GM12878 (cell line): Measurements from ENCODE around the gene SUV39H1. TPM values are rescaled to one million over a fixed set of nuclear protein-coding genes. Genes with fewer than 3 reads are reported as not detected.

Experiments
- ATAC-seq: fragments of 200-7000 bp; cut with Tn5 transposase; 3 replicates; pipeline ENCODE4 v1.9.1; 2020; ENCODE audit warnings: mild to moderate bottlenecking, moderate library complexity
- BruUV-seq: library from RNA; stranded (reverse); fragments of 400-500 nt; replicated peaks from 2 replicates; lab custom pipeline; 2021; lab: Mats Ljungman, UMichigan
- CTCF ChIA-PET: fragments of 300-600 bp; sonication (Branson Sonifier 250); formaldehyde crosslinking; extraction: SDS; loops from one replicate; lab custom pipeline; 2021; ENCODE audit warnings: inconsistent platforms; lab: Yijun Ruan, JAX
- POLR2A ChIA-PET: fragments of 350-600 bp; formaldehyde crosslinking; extraction: SDS; loops from one replicate; lab custom pipeline; 2021; ENCODE audit warnings: inconsistent platforms; lab: Charles Lee
- RAD21 ChIA-PET: fragments of 300-600 bp; sonication (Branson Sonifier 250); formaldehyde crosslinking; loops from one replicate; lab custom pipeline; 2023; ENCODE audit warnings: antibody characterized with exemption; ENCODE audit not compliant: unreplicated experiment; lab: Charles Lee
- SMC1A ChIA-PET: fragments of 300-600 bp; sonication (Branson Sonifier 250); formaldehyde crosslinking; loops from one replicate; lab custom pipeline; 2023; ENCODE audit not compliant: unreplicated experiment, uncharacterized antibody; lab: Charles Lee
- DNase-seq: peaks from one replicate; pipeline ENCODE4 v3.0.0-alpha.2; 2011; ENCODE audit warnings: low read depth, low spot score
- FAIRE-seq: peaks from 3 replicates; lab custom pipeline; 2011; peaks lifted over from hg19 to GRCh38; lab: Jason Lieb, UNC
- H2AFZ ChIP-seq: 2 replicates; pipeline ENCODE4 v1.6.0; 2011; ENCODE audit warnings: low read depth, low read length, control low read depth; ENCODE audit not compliant: control insufficient read depth
- H3K27ac ChIP-seq: 2 replicates; pipeline ENCODE4 v1.5.1; 2011; ENCODE audit warnings: control low read depth; ENCODE audit not compliant: control insufficient read depth, insufficient read depth
- H3K27me3 ChIP-seq, 2 experiments: replicated peaks in 1 of 2; 2 replicates each; pipeline versions ENCODE4 v1.6.0 to v1.6.1; 2011; ENCODE audit warnings: low read length in 1 of 2; ENCODE audit not compliant: control insufficient read depth in 2 of 2, insufficient read depth in 2 of 2
- H3K36me3 ChIP-seq, 2 experiments: 2 replicates each; pipeline ENCODE4 v1.5.1; 2011; ENCODE audit warnings: low read length in 1 of 2; ENCODE audit not compliant: control insufficient read depth in 2 of 2, insufficient read depth in 2 of 2
- H3K4me1 ChIP-seq: 2 replicates; pipeline ENCODE4 v1.6.1; 2011; ENCODE audit warnings: mild to moderate bottlenecking, low read length, moderate library complexity, mixed read lengths; ENCODE audit not compliant: control insufficient read depth, insufficient read depth
- H3K4me2 ChIP-seq: 2 replicates; pipeline ENCODE4 v1.6.0; 2011; ENCODE audit warnings: control low read depth; ENCODE audit not compliant: control insufficient read depth, insufficient read depth
- H3K4me3 ChIP-seq: fragments of 200-600 bp; sonication (generic); 2 replicates; pipeline ENCODE4 v1.5.1; 2016
- H3K79me2 ChIP-seq: 2 replicates; pipeline ENCODE4 v1.6.0; 2011; ENCODE audit warnings: low read length; ENCODE audit not compliant: control insufficient read depth, insufficient read depth
- H3K9ac ChIP-seq: 2 replicates; pipeline ENCODE4 v1.8.0; 2011; ENCODE audit warnings: low read length, control low read depth, mixed read lengths; ENCODE audit not compliant: control insufficient read depth, insufficient read depth
- H3K9me3 ChIP-seq: replicated peaks from 3 replicates; pipeline ENCODE4 v1.5.1; 2011; ENCODE audit warnings: mild to moderate bottlenecking, low read length; ENCODE audit not compliant: control insufficient read depth, insufficient read depth
- H4K20me1 ChIP-seq: 2 replicates; pipeline ENCODE4 v1.6.0; 2011; ENCODE audit not compliant: control insufficient read depth, insufficient read depth
- WGBS: methylation state at CpG from one replicate; pipeline ENCODE4 v1.1.6; 2016; ENCODE audit warnings: low lambda C conversion rate; ENCODE audit not compliant: insufficient replicate concordance, insufficient coverage; ENCODE audit errors: missing lambda C conversion rate; 5-methylcytosine and 5-hydroxymethylcytosine counted together
- in situ Hi-C: fragments of 300-500 bp; cut with MboI; formaldehyde crosslinking; loops from 9 replicates; pipeline ENCODE4 v1.14.3; 2018; ENCODE audit warnings: mixed read lengths
- intact Hi-C: fragments of 100-400 bp; cut with micrococcal nuclease; formaldehyde crosslinking; loops from one replicate; pipeline ENCODE4 v1.14.2; 2022; ENCODE audit not compliant: unreplicated experiment
- polyA plus RNA-seq, 11 experiments: library from polyadenylated mRNA; depleted of rRNA in 4 of 11; unstranded in 6 of 11; stranded (reverse) in 5 of 11; fragments of >200 nt; fragmentation: Nextera tagmentation in 4 of 11; fragmentation: Illumina TruSeq in 1 of 11; extraction: Ambion mirVana in 4 of 11; extraction: Trizol in 1 of 11; gene quantifications; 1 replicate in 1 of 11; 2 replicates in 10 of 11; pipeline versions ENCODE4 v1.2.1 to v1.2.3, GENCODE V29; 2011 to 2016; ENCODE audit warnings: inconsistent platforms in 2 of 11, missing spikeins in 2 of 11, low read depth in 1 of 11
- total RNA-seq, 4 experiments: library from RNA; depleted of rRNA in 3 of 4; stranded (reverse); fragments of >200 nt in 3 of 4; fragmentation: Illumina TruSeq in 1 of 4; extraction: Trizol in 1 of 4; gene quantifications; 2 replicates each; pipeline versions ENCODE4 v1.2.1 to v1.2.3, GENCODE V29; 2013 to 2021
- TF ChIP-seq, protein P1 (sequence below): fragments of 450-650 bp; IDR thresholded peaks from 2 replicates; pipeline ENCODE4 v1.6.1; 2017; ENCODE audit warnings: mild to moderate bottlenecking, low read depth, inconsistent platforms; ENCODE audit not compliant: poor library complexity, severe bottlenecking

SUV39H1 gene
- total and polyA plus RNA-seq, 10 of the 15 experiments (the other 5 are each of a cell fraction or from before 2014, with no cell fraction given): 4.9 to 33.2 (median 17.1) TPM

DNA sequence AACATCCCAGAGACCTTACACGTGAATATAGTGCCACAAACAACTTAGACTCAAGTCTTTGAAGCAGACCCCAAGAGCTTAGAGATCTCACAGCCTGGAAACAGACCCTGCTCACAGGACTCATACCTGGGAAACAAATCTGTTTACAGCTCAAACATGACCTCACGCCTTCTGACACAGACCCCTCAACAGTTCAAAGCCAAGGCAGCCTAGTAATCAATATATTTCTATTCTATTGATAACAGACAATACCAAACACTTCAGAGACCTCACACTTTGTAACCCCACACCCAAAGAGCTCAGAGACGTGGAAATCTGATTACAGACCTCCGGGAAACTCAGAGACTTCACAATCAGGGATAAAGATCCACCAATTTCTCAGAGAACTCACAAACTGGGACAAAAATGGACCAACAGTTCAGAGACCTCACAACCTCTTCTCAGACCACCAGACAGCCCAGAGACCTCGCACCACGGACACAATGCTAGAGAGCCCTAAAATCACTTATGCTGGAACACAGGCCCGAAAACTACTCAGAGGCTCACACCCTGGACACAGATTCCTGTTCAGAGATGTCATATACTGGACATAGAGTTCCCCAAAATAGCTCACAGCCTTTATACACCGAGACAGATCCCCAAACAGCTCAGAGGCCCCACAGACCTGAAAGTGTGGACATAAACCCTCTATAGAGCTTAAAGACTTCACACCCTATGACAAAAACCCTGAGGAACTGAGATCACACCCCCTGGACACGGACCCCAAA is 14.8 kb downstream of the SUV39H1 start:
- CTCF ChIA-PET: no interaction called here
- TF ChIP-seq, protein P1, sequence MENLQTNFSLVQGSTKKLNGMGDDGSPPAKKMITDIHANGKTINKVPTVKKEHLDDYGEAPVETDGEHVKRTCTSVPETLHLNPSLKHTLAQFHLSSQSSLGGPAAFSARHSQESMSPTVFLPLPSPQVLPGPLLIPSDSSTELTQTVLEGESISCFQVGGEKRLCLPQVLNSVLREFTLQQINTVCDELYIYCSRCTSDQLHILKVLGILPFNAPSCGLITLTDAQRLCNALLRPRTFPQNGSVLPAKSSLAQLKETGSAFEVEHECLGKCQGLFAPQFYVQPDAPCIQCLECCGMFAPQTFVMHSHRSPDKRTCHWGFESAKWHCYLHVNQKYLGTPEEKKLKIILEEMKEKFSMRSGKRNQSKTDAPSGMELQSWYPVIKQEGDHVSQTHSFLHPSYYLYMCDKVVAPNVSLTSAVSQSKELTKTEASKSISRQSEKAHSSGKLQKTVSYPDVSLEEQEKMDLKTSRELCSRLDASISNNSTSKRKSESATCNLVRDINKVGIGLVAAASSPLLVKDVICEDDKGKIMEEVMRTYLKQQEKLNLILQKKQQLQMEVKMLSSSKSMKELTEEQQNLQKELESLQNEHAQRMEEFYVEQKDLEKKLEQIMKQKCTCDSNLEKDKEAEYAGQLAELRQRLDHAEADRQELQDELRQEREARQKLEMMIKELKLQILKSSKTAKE: no peak
- TF ChIP-seq, all 136 proteins: peak for 0
- ChIA-PET SMC1A (interaction anchor here (0.6 kb wide), 1 partner anchor 136 kb away, joined by 4 read pairs; no protein-coding TSS in a partner anchor), POLR2A (interaction anchor here (0.8 kb wide), 1 partner anchor 17 kb away, joined by 3 read pairs; no protein-coding TSS in a partner anchor), RAD21 (no interaction called here)
- Histone ChIP-seq H3K9me3 (no peaks in the 10 kb centered on the region), H2AFZ (no peak overlapping the region), H3K36me3 (peaks cover 0 to 2% of the 10 kb centered on the region in 2 experiments; a peak in 3 of 4 replicates), H3K4me3 (no peak overlapping the region), H3K9ac (no peak overlapping the region), H3K79me2 (no peaks in the 10 kb centered on the region), H4K20me1 (no peaks in the 10 kb centered on the region; the same call in 1 of the 2 replicates), H3K4me2 (no peak overlapping the region), H3K4me1 (no peaks in the 10 kb centered on the region), H3K27ac (no peak overlapping the region), H3K27me3 (no peaks in the 10 kb centered on the region)
- FAIRE-seq (no peak), ATAC-seq (no peak), DNase-seq (no peak)
- in situ Hi-C loops: no loop called here
- no TSS peak for BruUV-seq
- WGBS: 36% methylated on average over 9 of the region's 9 CpGs
- intact Hi-C loops: no loop called here
